ENCODE data around the gene FLNB.

DNA sequence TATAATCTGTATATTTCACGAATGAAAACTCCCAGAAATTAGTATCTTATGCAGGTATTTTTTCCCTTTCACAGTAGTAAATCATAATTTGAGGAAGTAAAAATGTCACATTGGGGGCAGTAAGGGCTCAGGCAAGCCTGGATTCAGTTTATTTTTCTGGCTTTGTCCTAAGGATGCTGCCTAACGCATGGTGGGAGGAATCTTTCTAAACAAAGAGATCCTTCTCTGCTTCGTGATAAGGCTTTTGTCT is 166.9 kb downstream of the FLNB start:
- TF ChIP-seq MAX (IDR thresholded peaks at IDR 0.05; ENCODE audit: low read depth) (no peak), SIN3A (IDR thresholded peaks at IDR 0.05; ENCODE audit: borderline replicate concordance, low read depth, low read length) (no peak)

Data from SK-N-SH (cell line).